Heart left ventricle (tissue), 13 donors: ENCODE results near the gene TRIM34.

Experiments used
- CTCF ChIP-seq, 12 donors: fragments of 200-600 bp; sonication (generic) in 4 of 12; IDR thresholded peaks; one replicate each; pipeline versions ENCODE4 v1.5.0 to v1.8.0; 2018 to 2022; ENCODE audit warnings: antibody characterized with exemption in 12 of 12, mild to moderate bottlenecking in 5 of 12
- POLR2A ChIP-seq, 2 donors: fragments of 450-650 bp; IDR thresholded peaks; one replicate each; pipeline ENCODE4 v1.6.1; 2017; ENCODE audit warnings: antibody characterized with exemption in 2 of 2, mild to moderate bottlenecking in 2 of 2, moderate library complexity in 2 of 2
- donor health status: ischemic (EF 13 %, LVEDD 7.1; RV severe dilation, severe dysfunction).
- donor health status: DM: no; HTN: yes; CAD: no.
- donor health status: DM: no; HTN: no; CAD: no.
- donor health status: ischemic (EF 25% LVEDD 6.9; RV normal size, moderate dysfunction).
- donor health status: ischemic (EF 25% LVEDD 5.7; RV mildly dilated, moderate dysfunction).
- donor health status: ischemic (EF 35%, LVEDD 5.7; RV mildly dilated, moderate dysfunction).
- donor health status: nonischemic (EF 11% LVEDD 7.7; RV severe dilation, severe dysfunction).
- donor health status: DM: yes; HTN: yes; CAD: no.
- donor health status: PGD.
- donor health status: ischemic (EF 29% LVEDD 5.4; RV normal size, mild dysfunction).
- donor health status: nonischemic (EF 23%, LVEDD 6.1; RV moderate dilation, normal function).

DNA sequence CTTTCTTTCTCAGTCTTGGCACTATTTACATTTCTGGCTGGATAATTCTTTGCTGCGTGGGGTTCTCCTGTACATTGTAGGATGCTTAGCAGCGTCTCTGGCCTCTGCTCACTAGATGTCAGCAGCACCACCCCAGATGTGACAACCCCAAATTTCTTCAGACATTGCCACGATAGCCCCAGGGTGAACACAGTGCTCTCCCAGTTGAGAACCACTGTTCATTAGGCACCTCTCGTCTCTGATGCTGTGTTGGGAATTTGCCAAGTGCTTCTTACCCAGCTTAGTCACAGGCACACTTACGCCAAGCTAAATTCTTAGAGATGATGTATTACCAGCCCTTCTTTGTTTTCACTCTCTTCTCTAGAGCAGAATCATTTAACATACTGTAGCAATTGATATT lies 19.0 kb upstream of the TRIM34 start:
- TF ChIP-seq CTCF (IDR thresholded peaks at IDR 0.05): no peak
- no peak for TF ChIP-seq POLR2A (IDR thresholded peaks at IDR 0.05)
